GM23338 (cell line): ENCODE data around the gene DCN. TPM values are rescaled to one million over a fixed set of nuclear protein-coding genes. Genes with fewer than 3 reads are reported as not detected.

Source experiments
- ATAC-seq: fragments of 200-7000 bp; cut with Tn5 transposase; 3 replicates; pipeline ENCODE4 v1.9.1; 2020
- DNase-seq: peaks from one replicate; pipeline ENCODE4 v3.0.0-alpha.2; 2015; ENCODE audit warnings: low spot score
- H2AFZ ChIP-seq: fragments of 200-600 bp; sonication (generic); 2 replicates; pipeline ENCODE4 v1.8.0; 2016; ENCODE audit warnings: antibody characterized with exemption, mild to moderate bottlenecking, moderate library complexity
- H3F3A ChIP-seq: fragments of 200-600 bp; sonication (generic); replicated peaks from 2 replicates; pipeline ENCODE4 v1.8.0; 2017; ENCODE audit warnings: antibody characterized with exemption, mixed run types, low read depth
- H3K27ac ChIP-seq: fragments of 200-600 bp; sonication (generic); 2 replicates; pipeline ENCODE4 v1.6.1; 2016; ENCODE audit warnings: low read depth
- H3K27me3 ChIP-seq: fragments of 200-600 bp; sonication (generic); 2 replicates; pipeline ENCODE4 v1.8.0; 2016; ENCODE audit warnings: mild to moderate bottlenecking, mixed run types, moderate library complexity; ENCODE audit not compliant: insufficient read depth
- H3K36me3 ChIP-seq: fragments of 200-600 bp; sonication (generic); 2 replicates; pipeline ENCODE4 v1.8.0; 2016; ENCODE audit warnings: mild to moderate bottlenecking; ENCODE audit not compliant: insufficient read depth
- H3K4me1 ChIP-seq: fragments of 200-600 bp; sonication (generic); 2 replicates; pipeline ENCODE4 v1.8.0; 2016; ENCODE audit warnings: mild to moderate bottlenecking, moderate library complexity; ENCODE audit not compliant: insufficient read depth
- H3K4me2 ChIP-seq: fragments of 200-600 bp; sonication (generic); 2 replicates; pipeline ENCODE4 v1.7.1; 2017; ENCODE audit warnings: mixed run types
- H3K4me3 ChIP-seq: fragments of 200-600 bp; sonication (generic); 2 replicates; pipeline ENCODE4 v1.6.1; 2016; ENCODE audit warnings: mixed run types
- H3K79me2 ChIP-seq: fragments of 200-600 bp; sonication (generic); replicated peaks from 2 replicates; pipeline ENCODE4 v1.8.0; 2017; ENCODE audit warnings: mild to moderate bottlenecking; ENCODE audit not compliant: insufficient read depth
- H3K9me2 ChIP-seq: fragments of 200-600 bp; sonication (generic); 2 replicates; pipeline ENCODE4 v1.8.0; 2017; ENCODE audit not compliant: insufficient read depth
- H4K20me1 ChIP-seq: fragments of 200-600 bp; sonication (generic); replicated peaks from 2 replicates; pipeline ENCODE4 v1.8.0; 2017; ENCODE audit warnings: mild to moderate bottlenecking; ENCODE audit not compliant: insufficient read depth
- H3K27ac Mint-ChIP-seq: 2 replicates; pipeline ENCODE4 v1.8.0; 2020; ENCODE audit warnings: inconsistent platforms, mild to moderate bottlenecking, moderate library complexity, mixed read lengths
- H3K27me3 Mint-ChIP-seq: 3 replicates; pipeline ENCODE4 v1.8.0; 2022; ENCODE audit warnings: low read depth, mild to moderate bottlenecking, moderate library complexity, mixed read lengths, inconsistent platforms; ENCODE audit not compliant: insufficient read depth, poor library complexity
- H3K36me3 Mint-ChIP-seq: 3 replicates; pipeline ENCODE4 v1.8.0; 2021; ENCODE audit warnings: low read depth, mild to moderate bottlenecking, inconsistent platforms, moderate library complexity, mixed read lengths
- H3K4me1 Mint-ChIP-seq: 3 replicates; pipeline ENCODE4 v1.8.0; 2020; ENCODE audit warnings: mild to moderate bottlenecking, inconsistent platforms, mixed read lengths
- H3K4me3 Mint-ChIP-seq: 3 replicates; pipeline ENCODE4 v1.8.0; 2021; ENCODE audit warnings: moderate library complexity, mild to moderate bottlenecking, inconsistent platforms, mixed read lengths
- H3K9me3 Mint-ChIP-seq: 3 replicates; pipeline ENCODE4 v1.8.0; 2020; ENCODE audit warnings: moderate library complexity, mild to moderate bottlenecking, inconsistent platforms, mixed read lengths
- CREB1 ChIP-seq: fragments of 250-450 bp; sonication (Bioruptor Pico); IDR thresholded peaks from 2 replicates; pipeline ENCODE4 v1.5.0; 2020; ENCODE audit warnings: low read depth, mild to moderate bottlenecking, moderate library complexity
- EZH2 ChIP-seq: fragments of 200-600 bp; sonication (generic); IDR thresholded peaks from one replicate; pipeline ENCODE4 v1.8.0; 2017; ENCODE audit warnings: antibody characterized with exemption, mild to moderate bottlenecking, low read depth; ENCODE audit not compliant: unreplicated experiment
- EZH2phosphoT487 ChIP-seq: fragments of 200-600 bp; sonication (generic); IDR thresholded peaks from one replicate; pipeline ENCODE4 v1.8.1; 2018; ENCODE audit warnings: antibody characterized with exemption; ENCODE audit not compliant: unreplicated experiment
- JUNB ChIP-seq: IDR thresholded peaks from one replicate; pipeline ENCODE4 v1.6.1; 2016; ENCODE audit warnings: antibody characterized with exemption; ENCODE audit not compliant: unreplicated experiment
- NANOG ChIP-seq: IDR thresholded peaks from 2 replicates; pipeline ENCODE4 v1.6.1; 2016; ENCODE audit warnings: antibody characterized with exemption, borderline replicate concordance
- POLR2AphosphoS5 ChIP-seq: IDR thresholded peaks from 2 replicates; pipeline ENCODE4 v1.6.1; 2016; ENCODE audit warnings: antibody characterized with exemption, low read depth
- STAT1 ChIP-seq: IDR thresholded peaks from one replicate; pipeline ENCODE4 v1.6.1; 2016; ENCODE audit warnings: antibody characterized with exemption; ENCODE audit not compliant: unreplicated experiment
- ZNF114 ChIP-seq: fragments of 250-450 bp; sonication (Bioruptor Pico); IDR thresholded peaks from 2 replicates; pipeline ENCODE4 v1.5.0; 2020; ENCODE audit warnings: mild to moderate bottlenecking, moderate library complexity
- ZNF331 ChIP-seq: fragments of 250-450 bp; sonication (Bioruptor Pico); IDR thresholded peaks from 2 replicates; pipeline ENCODE4 v1.5.0; 2020; ENCODE audit warnings: low read depth, mild to moderate bottlenecking, moderate library complexity
- ZNF462 ChIP-seq: fragments of 250-450 bp; sonication (Bioruptor Pico); IDR thresholded peaks from 2 replicates; pipeline ENCODE4 v1.5.0; 2020; ENCODE audit warnings: mild to moderate bottlenecking, moderate library complexity
- polyA plus RNA-seq: library from polyadenylated mRNA; unstranded; fragments of >200 nt; fragmentation: Nextera tagmentation; extraction: Ambion mirVana; gene quantifications from 2 replicates; pipeline ENCODE4 v1.2.1, GENCODE V29; 2016
- total RNA-seq: library from RNA; depleted of rRNA; stranded (reverse); fragments of >200 nt; shearing (Covaris generic); gene quantifications from 2 replicates; pipeline ENCODE4 v1.2.3, GENCODE V29; 2014
- TF ChIP-seq, protein P1 (sequence below): IDR thresholded peaks from one replicate; pipeline ENCODE4 v1.6.1; 2018; ENCODE audit warnings: antibody characterized with exemption; ENCODE audit not compliant: unreplicated experiment
- TF ChIP-seq, protein P2 (sequence below), 2 experiments: fragments of 200-600 bp in 1 of 2; sonication (generic) in 1 of 2; conservative IDR thresholded peaks; 2 replicates each; pipeline versions ENCODE4 v1.5.1 to v1.6.1; 2016 to 2017; ENCODE audit warnings: antibody characterized with exemption in 2 of 2, low read depth in 2 of 2, mild to moderate bottlenecking in 2 of 2, moderate library complexity in 1 of 2
- TF ChIP-seq, protein P3 (sequence below): IDR thresholded peaks from 2 replicates; pipeline ENCODE4 v1.6.1; 2016; ENCODE audit warnings: antibody characterized with exemption

DCN gene
- total and polyA plus RNA-seq, 2 experiments from 2014 or later = not detected

GRCh38 chr12:91219919-91220318, 37.3 kb upstream of the DCN start:
- Histone ChIP-seq H3K4me3 (no peak overlapping the region), H3K79me2 (no peaks in the 10 kb centered on the region), H3F3A (no peaks in the 10 kb centered on the region), H4K20me1 (no peaks in the 10 kb centered on the region), H3K4me1 (no peaks in the 10 kb centered on the region), H3K27me3 (no peaks in the 10 kb centered on the region), H3K36me3 (no peaks in the 10 kb centered on the region), H3K9me2 (no peaks in the 10 kb centered on the region), H3K27ac (no peak overlapping the region), H3K4me2 (no peak overlapping the region), H2AFZ (no peak overlapping the region; the same call in 1 of the 2 replicates)
- Mint-ChIP-seq H3K27me3 (no peaks in the 10 kb centered on the region), H3K4me1 (no peaks in the 10 kb centered on the region; the same call in 2 of the 3 replicates), H3K27ac (no peak overlapping the region), H3K9me3 (0 out of 3 replicates have a peak, but pooled peaks cover 3% of the 10 kb centered on the region), H3K4me3 (no peak overlapping the region), H3K36me3 (no peaks in the 10 kb centered on the region)
- no peak for ATAC-seq
- TF ChIP-seq STAT1 (no peak), EZH2phosphoT487 (no peak), JUNB (no peak), NANOG (no peak), EZH2 (no peak), ZNF462 (CRISPR knock-in tag) (no peak), POLR2AphosphoS5 (no peak), ZNF114 (CRISPR knock-in tag) (no peak), ZNF331 (CRISPR knock-in tag) (no peak), CREB1 (CRISPR knock-in tag) (no peak)
- TF ChIP-seq, protein P1, sequence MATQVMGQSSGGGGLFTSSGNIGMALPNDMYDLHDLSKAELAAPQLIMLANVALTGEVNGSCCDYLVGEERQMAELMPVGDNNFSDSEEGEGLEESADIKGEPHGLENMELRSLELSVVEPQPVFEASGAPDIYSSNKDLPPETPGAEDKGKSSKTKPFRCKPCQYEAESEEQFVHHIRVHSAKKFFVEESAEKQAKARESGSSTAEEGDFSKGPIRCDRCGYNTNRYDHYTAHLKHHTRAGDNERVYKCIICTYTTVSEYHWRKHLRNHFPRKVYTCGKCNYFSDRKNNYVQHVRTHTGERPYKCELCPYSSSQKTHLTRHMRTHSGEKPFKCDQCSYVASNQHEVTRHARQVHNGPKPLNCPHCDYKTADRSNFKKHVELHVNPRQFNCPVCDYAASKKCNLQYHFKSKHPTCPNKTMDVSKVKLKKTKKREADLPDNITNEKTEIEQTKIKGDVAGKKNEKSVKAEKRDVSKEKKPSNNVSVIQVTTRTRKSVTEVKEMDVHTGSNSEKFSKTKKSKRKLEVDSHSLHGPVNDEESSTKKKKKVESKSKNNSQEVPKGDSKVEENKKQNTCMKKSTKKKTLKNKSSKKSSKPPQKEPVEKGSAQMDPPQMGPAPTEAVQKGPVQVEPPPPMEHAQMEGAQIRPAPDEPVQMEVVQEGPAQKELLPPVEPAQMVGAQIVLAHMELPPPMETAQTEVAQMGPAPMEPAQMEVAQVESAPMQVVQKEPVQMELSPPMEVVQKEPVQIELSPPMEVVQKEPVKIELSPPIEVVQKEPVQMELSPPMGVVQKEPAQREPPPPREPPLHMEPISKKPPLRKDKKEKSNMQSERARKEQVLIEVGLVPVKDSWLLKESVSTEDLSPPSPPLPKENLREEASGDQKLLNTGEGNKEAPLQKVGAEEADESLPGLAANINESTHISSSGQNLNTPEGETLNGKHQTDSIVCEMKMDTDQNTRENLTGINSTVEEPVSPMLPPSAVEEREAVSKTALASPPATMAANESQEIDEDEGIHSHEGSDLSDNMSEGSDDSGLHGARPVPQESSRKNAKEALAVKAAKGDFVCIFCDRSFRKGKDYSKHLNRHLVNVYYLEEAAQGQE = no peak
- TF ChIP-seq, protein P2, sequence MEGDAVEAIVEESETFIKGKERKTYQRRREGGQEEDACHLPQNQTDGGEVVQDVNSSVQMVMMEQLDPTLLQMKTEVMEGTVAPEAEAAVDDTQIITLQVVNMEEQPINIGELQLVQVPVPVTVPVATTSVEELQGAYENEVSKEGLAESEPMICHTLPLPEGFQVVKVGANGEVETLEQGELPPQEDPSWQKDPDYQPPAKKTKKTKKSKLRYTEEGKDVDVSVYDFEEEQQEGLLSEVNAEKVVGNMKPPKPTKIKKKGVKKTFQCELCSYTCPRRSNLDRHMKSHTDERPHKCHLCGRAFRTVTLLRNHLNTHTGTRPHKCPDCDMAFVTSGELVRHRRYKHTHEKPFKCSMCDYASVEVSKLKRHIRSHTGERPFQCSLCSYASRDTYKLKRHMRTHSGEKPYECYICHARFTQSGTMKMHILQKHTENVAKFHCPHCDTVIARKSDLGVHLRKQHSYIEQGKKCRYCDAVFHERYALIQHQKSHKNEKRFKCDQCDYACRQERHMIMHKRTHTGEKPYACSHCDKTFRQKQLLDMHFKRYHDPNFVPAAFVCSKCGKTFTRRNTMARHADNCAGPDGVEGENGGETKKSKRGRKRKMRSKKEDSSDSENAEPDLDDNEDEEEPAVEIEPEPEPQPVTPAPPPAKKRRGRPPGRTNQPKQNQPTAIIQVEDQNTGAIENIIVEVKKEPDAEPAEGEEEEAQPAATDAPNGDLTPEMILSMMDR (conservative IDR thresholded peaks at IDR 0.05; ENCODE audit: low read depth in 2 of 2) = no peak
- TF ChIP-seq, protein P3, sequence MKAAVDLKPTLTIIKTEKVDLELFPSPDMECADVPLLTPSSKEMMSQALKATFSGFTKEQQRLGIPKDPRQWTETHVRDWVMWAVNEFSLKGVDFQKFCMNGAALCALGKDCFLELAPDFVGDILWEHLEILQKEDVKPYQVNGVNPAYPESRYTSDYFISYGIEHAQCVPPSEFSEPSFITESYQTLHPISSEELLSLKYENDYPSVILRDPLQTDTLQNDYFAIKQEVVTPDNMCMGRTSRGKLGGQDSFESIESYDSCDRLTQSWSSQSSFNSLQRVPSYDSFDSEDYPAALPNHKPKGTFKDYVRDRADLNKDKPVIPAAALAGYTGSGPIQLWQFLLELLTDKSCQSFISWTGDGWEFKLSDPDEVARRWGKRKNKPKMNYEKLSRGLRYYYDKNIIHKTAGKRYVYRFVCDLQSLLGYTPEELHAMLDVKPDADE = no peak
- DNase-seq = no peak
